Stromal cell of bone marrow (primary cell): Measurements from ENCODE around the gene CLPSL2.
A peak's percentile ranks its signal among the peaks of the same experiment; 100 is the strongest.

Experiments used
- DNase-seq: peaks from one replicate; pipeline ENCODE4 v3.0.0-alpha.2; 2012; ENCODE audit warnings: low read depth

CLPSL2 gene

GRCh38 chr6:35787266-35788218 lies 11.1 kb downstream of the CLPSL2 start:
- DNase-seq: no peak

- DNase-seq: no peak
Measured at GRCh38 chr6:35788423-35788982, 12.1 kb downstream of the CLPSL2 start.

DNA sequence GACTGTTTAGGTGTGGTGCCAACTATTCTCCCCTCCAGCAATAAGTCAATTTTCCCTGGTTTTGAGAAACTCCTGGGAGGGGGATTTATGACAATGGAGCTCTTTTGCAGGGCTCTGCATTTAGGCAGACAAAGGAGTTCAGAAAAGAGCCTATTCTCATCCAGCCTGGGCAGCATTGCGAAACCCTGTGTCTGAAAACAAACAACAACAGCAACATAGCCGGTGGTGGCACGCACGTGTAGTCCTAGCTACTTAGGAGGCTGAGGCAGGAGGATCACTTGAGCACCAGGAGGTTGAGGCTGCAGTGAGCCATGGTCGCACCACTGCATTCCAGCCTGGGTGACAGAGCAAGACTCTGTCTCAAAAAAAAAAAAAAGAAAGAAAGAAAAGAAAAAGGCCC lies 14.3 kb downstream of the CLPSL2 start:
- DNase-seq: no peak

GRCh38 chr6:35794536-35795452 lies 18.4 kb downstream of the CLPSL2 start:
- DNase-seq: no peak

DNA sequence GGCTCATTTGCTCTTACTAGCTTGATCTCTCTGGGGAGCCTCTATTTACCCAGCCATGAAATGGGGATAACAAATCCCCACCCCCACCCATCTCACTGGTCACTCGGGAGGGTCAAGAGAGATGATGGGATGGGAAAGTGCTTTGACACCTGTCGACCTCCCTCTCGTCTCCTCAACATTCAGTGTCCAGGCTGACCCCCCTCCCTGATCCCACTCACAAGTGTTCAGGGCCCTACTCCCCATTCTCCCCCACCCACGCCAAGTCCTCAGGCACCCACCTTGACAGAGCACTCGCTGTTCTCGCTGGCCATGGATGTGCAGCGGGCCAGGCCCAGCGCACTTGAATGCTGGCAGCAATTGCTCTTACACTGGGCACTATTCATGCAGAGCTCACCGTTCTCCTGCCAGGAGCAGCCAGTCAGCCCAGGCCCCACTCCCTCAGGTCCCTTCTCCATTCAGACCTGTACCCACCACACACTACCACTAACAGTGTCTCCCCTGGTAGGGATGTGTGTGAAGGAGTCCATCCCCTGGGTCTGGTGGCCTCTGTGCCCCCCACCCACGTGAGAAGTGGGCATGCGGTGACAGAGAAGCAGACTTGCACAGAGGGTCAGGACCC lies 19.2 kb downstream of the CLPSL2 start:
- no peak for DNase-seq

DNA sequence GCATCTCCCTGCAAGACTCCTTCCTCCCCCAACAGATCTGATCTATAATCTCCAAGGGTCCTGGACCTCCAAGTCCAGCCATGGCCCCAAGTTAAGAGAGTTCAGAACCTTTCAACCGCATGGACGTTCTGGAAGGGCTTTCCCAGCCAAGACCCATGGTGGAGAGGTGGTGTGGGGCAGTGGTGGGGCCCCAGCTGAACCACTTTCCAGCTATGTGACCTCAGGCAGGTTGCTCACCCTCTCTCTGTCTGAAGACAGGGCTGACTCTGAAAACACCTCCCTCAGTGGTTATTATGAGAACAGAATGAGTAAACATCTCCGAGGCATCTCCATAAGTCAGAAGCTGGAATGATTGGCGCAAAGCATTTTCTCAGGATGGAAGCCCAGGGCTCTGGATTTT lies 19.8 kb downstream of the CLPSL2 start:
- no peak for DNase-seq

DNA sequence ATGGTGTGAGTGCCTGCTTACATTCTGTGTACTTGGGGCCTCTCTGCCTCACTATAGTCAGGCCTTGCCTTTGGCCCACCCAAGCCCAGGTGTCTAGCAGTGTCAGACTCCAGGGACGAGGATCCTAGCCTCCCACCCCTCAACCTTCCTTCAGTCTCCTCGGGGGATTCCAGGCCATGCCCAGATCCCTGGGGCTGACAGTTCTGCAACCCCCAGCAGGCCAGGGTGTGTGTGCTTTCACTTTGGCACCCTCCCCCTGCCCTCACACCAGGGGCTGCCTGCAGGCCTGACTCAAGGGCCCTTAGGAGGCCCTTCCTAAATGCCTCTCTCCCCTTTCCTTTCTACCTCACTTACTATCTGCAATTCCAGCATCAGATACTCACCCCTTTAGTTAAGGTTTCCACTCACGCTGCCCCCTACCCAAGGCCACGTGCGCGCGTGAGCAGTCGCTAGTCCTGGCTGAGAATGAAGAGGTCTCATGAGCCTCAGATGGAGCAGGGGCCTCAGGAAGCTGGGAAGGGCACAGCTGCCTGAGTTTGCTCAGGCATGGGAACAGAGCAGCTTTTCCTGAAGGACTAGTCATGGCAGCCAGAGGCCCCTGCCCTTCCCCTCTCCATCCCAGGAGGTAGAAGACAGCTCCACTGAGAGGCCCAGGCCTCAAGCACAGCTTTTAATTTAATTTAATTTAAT lies 21.6 kb downstream of the CLPSL2 start:
- DNase-seq: no peak

GRCh38 chr6:35798706-35799105 lies 22.3 kb downstream of the CLPSL2 start:
- no peak for DNase-seq

GRCh38 chr6:35801148-35801547 lies 24.8 kb downstream of the CLPSL2 start:
- DNase-seq: no peak

GRCh38 chr6:35804996-35805736 lies 28.8 kb downstream of the CLPSL2 start, which contains the start of gene LHFPL5:
Gene LHFPL5 (plus strand): TSS chr6:35805352. CDS start chr6:35805671, 319 bp downstream.
- DNase-seq: no peak

- DNase-seq: no peak
Measured at GRCh38 chr6:35808688-35809087, 32.3 kb downstream of the CLPSL2 start.

- no peak for DNase-seq
Measured at GRCh38 chr6:35809809-35810208, 33.4 kb downstream of the CLPSL2 start.

- peak; percentile 33 for DNase-seq
Measured at GRCh38 chr6:35810971-35811698, 34.7 kb downstream of the CLPSL2 start.

GRCh38 chr6:35811699-35811995 lies 35.2 kb downstream of the CLPSL2 start:
- no peak for DNase-seq

GRCh38 chr6:35817515-35817914 lies 41.1 kb downstream of the CLPSL2 start:
- DNase-seq: no peak

DNA sequence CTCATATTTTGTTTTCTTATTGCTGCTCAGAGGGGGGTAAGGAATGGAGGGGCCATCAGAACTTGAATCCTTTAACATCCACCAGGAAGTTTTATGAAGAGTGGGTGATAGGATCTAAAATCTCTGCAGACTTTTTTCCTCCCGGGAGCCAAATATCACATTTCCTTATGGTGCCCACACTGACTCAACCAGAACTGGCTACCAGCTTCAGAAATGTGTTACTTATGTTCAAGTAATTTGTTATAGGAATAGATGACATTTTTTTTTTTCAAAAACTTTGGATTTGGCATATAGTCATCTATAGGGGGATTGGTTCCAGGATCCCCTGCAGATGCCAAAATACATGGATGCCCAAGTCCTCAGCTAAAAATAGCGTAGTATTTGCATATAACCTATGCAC lies 47.2 kb downstream of the CLPSL2 start:
- DNase-seq: no peak

DNA sequence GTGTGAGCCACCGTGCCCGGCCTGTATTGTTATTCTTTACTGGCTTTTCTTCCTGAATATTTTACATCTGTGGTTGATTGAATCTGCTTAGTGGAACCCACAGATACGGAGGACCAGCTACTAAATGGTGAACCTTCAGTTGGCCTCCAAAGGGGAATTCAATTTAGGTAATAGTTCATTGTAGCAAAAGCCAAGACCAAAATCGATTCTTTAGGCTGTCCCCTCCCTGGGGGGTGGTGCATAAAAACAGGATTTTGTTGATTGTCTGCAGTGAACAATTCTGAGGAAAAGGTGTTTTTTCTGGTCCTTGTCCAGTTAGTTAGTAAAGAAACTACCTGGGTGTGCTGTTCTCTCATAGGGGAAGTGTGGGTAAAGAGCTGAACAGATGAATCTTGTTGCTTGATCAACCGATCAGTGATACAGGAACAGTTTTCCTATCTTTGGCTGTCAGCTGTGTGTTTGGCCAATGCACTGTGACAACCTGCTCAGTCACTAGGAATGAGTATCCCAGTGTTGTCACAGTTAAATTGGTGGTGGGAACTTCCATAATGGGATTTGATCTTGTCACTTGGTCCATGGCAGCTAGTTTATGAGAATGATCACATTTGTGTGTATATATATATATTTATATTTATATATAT lies 48.3 kb downstream of the CLPSL2 start:
- DNase-seq: no peak
